ENCODE data around the gene SCYGR7.
"Not testable (repeated sequence)": the region's sequence is repeated elsewhere in the genome, so short reads cannot be mapped to it uniquely, and the experiment has no call there.

The SCYGR7 gene

DNA sequence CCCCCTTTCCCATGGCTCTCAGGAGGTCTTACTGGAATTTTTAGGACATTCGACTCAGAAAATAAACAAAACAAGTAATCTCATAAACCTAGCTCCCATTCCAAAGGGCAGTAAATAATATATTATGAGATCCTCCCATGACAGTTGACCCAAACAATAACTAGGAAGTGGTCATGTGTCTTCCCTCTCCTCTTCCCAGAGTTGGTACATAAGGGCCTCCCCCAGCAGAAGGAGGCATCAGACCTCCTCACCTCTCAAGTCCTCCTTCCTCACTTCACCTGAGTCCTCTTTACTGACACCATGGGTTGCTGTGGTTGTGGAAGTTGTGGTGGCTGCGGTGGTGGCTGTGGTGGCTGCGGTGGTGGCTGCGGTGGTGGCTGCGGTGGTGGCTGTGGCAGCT is at the start of gene SCYGR7:
Gene SCYGR7 (plus strand): TSS at position 301 of the 400 bp plus-strand sequence. CDS start 0 bp downstream, at position 301.
- no peak for DNase-seq

DNA sequence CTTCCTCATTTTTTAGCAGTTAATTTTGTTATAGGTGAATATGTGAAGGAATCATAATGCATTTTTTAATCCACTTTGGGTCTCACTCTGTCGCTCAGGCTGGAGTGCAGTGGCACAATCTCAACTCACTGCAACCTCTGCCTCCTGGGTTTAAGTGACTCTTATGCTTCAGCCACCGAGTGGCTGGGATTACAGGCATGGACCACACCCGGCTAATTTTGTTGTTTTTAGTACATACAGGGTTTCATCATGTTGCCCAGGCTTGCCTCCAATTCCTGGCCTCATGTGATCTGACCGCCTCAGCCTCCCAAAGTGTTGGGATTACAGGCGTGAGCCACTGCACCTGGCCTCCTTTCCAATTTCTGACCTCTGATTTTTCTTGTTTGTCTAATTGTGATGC is 43.9 kb upstream of the SCYGR7 start:
- no peak for DNase-seq

- no peak for DNase-seq
These were observed 40.9 kb upstream of the SCYGR7 start for GRCh38 chr2:227687189-227687588.

GRCh38 chr2:227696990-227697679 is 31.0 kb upstream of the SCYGR7 start:
- DNase-seq = no peak

- no peak for DNase-seq
These were observed 26.6 kb upstream of the SCYGR7 start for GRCh38 chr2:227701556-227701955.

- DNase-seq = no peak
These were observed 24.8 kb upstream of the SCYGR7 start for GRCh38 chr2:227703280-227703732.

GRCh38 chr2:227703961-227704360 is 24.2 kb upstream of the SCYGR7 start:
- DNase-seq = no peak

GRCh38 chr2:227706859-227707258 is 21.3 kb upstream of the SCYGR7 start:
- no peak for DNase-seq

GRCh38 chr2:227707390-227707789 is 20.7 kb upstream of the SCYGR7 start:
- no peak for DNase-seq

DNA sequence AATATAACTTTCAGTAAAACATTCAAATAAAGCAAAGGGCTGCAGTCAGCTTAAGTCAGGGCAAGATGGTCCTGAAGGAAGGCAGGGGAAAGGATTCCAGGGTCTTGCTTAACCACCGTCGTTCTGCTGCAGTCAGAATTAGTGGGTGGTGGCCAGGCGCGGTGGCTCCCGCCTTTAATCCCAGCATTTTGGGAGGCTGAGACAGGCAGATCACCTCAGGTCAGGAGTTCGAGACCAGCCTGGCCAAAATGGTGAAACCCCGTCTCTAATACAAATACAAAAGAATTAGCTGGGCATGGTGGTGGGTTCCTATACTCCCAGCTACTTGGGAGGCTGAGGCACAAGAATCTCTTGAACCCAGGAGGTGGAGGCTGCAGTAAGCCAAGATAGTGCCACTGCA is 17.1 kb upstream of the SCYGR7 start:
- no peak for DNase-seq

GRCh38 chr2:227713291-227713690 is 14.8 kb upstream of the SCYGR7 start:
- no peak for DNase-seq

- no peak for DNase-seq
These were observed 11.6 kb upstream of the SCYGR7 start for GRCh38 chr2:227716501-227716900.

- DNase-seq = no peak
These were observed 10.2 kb upstream of the SCYGR7 start, which contains the start of gene SLC19A3 for GRCh38 chr2:227717687-227718567. SLC19A3 (minus strand) TSS chr2:227718028; CDS start chr2:227702318, 15,710 bp downstream.

DNA sequence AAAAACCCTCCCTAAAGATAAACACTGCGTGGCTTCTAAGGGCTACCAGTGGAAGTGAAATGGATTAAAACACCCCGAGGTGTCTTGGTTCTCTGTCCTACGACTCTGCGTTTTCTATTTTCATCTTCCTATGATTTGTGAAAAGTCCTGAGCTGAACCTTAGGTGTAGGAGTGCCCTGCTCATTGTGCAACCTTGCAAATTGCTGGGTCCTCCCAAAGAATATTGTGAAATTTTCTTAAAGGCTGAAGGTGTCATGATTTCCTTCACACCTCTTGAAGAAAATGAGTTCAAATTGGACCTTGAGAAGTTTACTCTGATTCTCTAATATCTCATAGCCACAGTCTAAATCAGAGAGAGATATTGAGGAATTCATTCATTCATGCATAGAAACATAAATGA is 8.5 kb upstream of the SCYGR7 start:
- no peak for DNase-seq

DNA sequence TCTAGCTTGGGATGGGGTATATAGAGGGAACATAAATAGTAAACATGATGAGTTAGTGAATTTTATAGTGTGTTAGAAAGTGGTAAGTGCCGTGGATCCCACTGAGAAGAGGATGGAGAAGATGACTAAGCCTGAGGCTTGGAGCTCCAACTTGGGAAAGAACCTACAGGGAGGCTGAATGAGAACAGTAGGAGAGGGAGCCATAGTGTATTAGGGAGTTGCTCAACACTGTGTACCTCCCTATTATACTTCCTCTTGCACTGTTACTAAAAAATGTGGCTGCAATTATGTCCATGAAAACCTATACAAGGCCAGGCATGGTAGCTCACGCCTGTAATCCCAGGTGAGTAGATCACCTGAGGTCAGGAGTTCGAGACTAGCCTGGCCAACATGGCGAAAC is 7.5 kb upstream of the SCYGR7 start:
- DNase-seq = no peak

GRCh38 chr2:227722821-227723220 is 5.3 kb upstream of the SCYGR7 start:
- not testable (repeated sequence) for DNase-seq

- no peak for DNase-seq
These were observed 3.6 kb upstream of the SCYGR7 start, which contains the start of gene SCYGR6 for GRCh38 chr2:227724394-227725039. SCYGR6 (minus strand) TSS chr2:227724757; CDS start chr2:227724757, 0 bp downstream.

- no peak for DNase-seq
These were observed 11.2 kb downstream of the SCYGR7 start for GRCh38 chr2:227739351-227739750.

GRCh38 chr2:227740705-227741104 is 12.6 kb downstream of the SCYGR7 start:
- DNase-seq = not testable (repeated sequence)

- DNase-seq = no peak
These were observed 17.5 kb downstream of the SCYGR7 start, which contains the start of gene SCYGR8 for GRCh38 chr2:227745594-227745993. SCYGR8 (plus strand) TSS chr2:227745894; CDS start chr2:227745894, 0 bp downstream.

DNA sequence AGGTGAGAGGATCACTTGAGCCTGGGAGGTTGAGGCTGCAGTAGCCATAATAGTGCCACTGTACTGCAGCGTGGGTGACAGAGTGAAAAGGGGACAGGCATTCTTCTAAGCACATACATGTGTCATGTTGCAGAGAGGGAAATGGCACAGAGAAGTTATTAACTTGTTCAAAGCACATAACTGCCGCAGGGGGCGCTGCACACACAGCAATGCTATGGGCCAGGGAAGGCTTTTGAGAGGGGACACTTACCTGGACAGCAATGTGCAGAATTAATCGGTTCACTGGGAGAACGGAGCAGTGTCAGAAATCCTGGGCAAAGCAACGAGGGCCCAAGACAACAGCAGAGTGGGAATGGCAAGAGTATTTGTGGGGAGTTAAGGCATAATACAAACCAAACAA is 19.9 kb downstream of the SCYGR7 start:
- peak; percentile 15 for DNase-seq

- not testable (repeated sequence) for DNase-seq
These were observed 28.1 kb downstream of the SCYGR7 start for GRCh38 chr2:227756261-227756660.
